Parathyroid adenoma (tissue), 2 donors: Measurements from ENCODE around the gene VPS13D.

ENCODE experiments used
- H2AFZ ChIP-seq: fragments of 300-600 bp; sonication (generic); one replicate; pipeline ENCODE4 v1.7.0; 2017; ENCODE audit warnings: antibody characterized with exemption, mild to moderate bottlenecking
- H3K27ac ChIP-seq: fragments of 300-600 bp; sonication (generic); one replicate; pipeline ENCODE4 v1.7.0; 2017
- H3K27me3 ChIP-seq: fragments of 300-600 bp; sonication (generic); one replicate; pipeline ENCODE4 v1.7.0; 2017; ENCODE audit warnings: low read length; ENCODE audit not compliant: control insufficient read depth, insufficient read depth
- H3K36me3 ChIP-seq: fragments of 300-600 bp; sonication (generic); one replicate; pipeline ENCODE4 v1.7.0; 2017; ENCODE audit warnings: low read length; ENCODE audit not compliant: control insufficient read depth, insufficient read depth
- H3K4me1 ChIP-seq: fragments of 300-600 bp; sonication (generic); one replicate; pipeline ENCODE4 v1.7.0; 2017; ENCODE audit warnings: control low read depth
- H3K4me2 ChIP-seq: fragments of 300-600 bp; sonication (generic); one replicate; pipeline ENCODE4 v1.7.0; 2017; ENCODE audit warnings: low read length
- H3K4me3 ChIP-seq: fragments of 300-600 bp; sonication (generic); one replicate; pipeline ENCODE4 v1.7.0; 2017; ENCODE audit warnings: low read depth, low read length
- H3K79me2 ChIP-seq: fragments of 300-600 bp; sonication (generic); one replicate; pipeline ENCODE4 v1.7.0; 2017; ENCODE audit warnings: control low read depth
- H3K9ac ChIP-seq: fragments of 300-600 bp; sonication (generic); one replicate; pipeline ENCODE4 v1.7.0; 2017; ENCODE audit warnings: mild to moderate bottlenecking
- H3K9me3 ChIP-seq: fragments of 300-600 bp; sonication (generic); one replicate; pipeline ENCODE4 v1.7.0; 2017; ENCODE audit warnings: low read length; ENCODE audit not compliant: control insufficient read depth
- CTCF ChIP-seq: fragments of 300-600 bp; sonication (generic); IDR thresholded peaks from one replicate; pipeline ENCODE4 v1.7.0; 2017; ENCODE audit warnings: antibody characterized with exemption, mild to moderate bottlenecking
- donor health status: primary hyperparathyroidism.

VPS13D gene

GRCh38 chr1:12296016-12296415, 66.2 kb downstream of the VPS13D start:
- H3K9me3 ChIP-seq = no peaks in the 10 kb centered on the region
- no peaks in the 10 kb centered on the region for H3K4me1 ChIP-seq
- H2AFZ ChIP-seq = no peak overlapping the region
- no peaks in the 10 kb centered on the region for H3K79me2 ChIP-seq
- H3K4me3 ChIP-seq = no peak overlapping the region
- H3K36me3 ChIP-seq = no peaks in the 10 kb centered on the region
- H3K9ac ChIP-seq = no peak overlapping the region
- no peak overlapping the region for H3K4me2 ChIP-seq
- H3K27ac ChIP-seq = no peak overlapping the region
- TF ChIP-seq CTCF = no peak
- no peaks in the 10 kb centered on the region for H3K27me3 ChIP-seq

- H3K4me3 ChIP-seq = no peak overlapping the region
- H3K9me3 ChIP-seq = no peaks in the 10 kb centered on the region
- no peaks in the 10 kb centered on the region for H3K79me2 ChIP-seq
- no peaks in the 10 kb centered on the region for H3K27me3 ChIP-seq
- H3K36me3 ChIP-seq = no peaks in the 10 kb centered on the region
- H2AFZ ChIP-seq = no peak overlapping the region
- no peak overlapping the region for H3K4me2 ChIP-seq
- H3K9ac ChIP-seq = no peak overlapping the region
- no peaks in the 10 kb centered on the region for H3K4me1 ChIP-seq
- TF ChIP-seq CTCF = no peak
- no peak overlapping the region for H3K27ac ChIP-seq
Observed at GRCh38 chr1:12296623-12297022, 66.8 kb downstream of the VPS13D start.

GRCh38 chr1:12300706-12301105, 70.9 kb downstream of the VPS13D start:
- Histone ChIP-seq H3K9ac (no peak overlapping the region), H3K4me2 (no peak overlapping the region), H3K27me3 (no peaks in the 10 kb centered on the region), H2AFZ (no peak overlapping the region), H3K4me3 (no peak overlapping the region), H3K4me1 (no peaks in the 10 kb centered on the region), H3K27ac (no peak overlapping the region), H3K36me3 (no peaks in the 10 kb centered on the region), H3K79me2 (no peaks in the 10 kb centered on the region), H3K9me3 (no peaks in the 10 kb centered on the region)
- TF ChIP-seq CTCF = no peak

GRCh38 chr1:12301518-12302237, 71.8 kb downstream of the VPS13D start:
- Histone ChIP-seq H3K27me3 (no peaks in the 10 kb centered on the region), H3K9me3 (no peaks in the 10 kb centered on the region), H3K4me3 (no peak overlapping the region), H3K36me3 (no peaks in the 10 kb centered on the region), H3K9ac (no peak overlapping the region), H3K4me2 (no peak overlapping the region), H3K27ac (no peak overlapping the region), H3K79me2 (no peaks in the 10 kb centered on the region), H2AFZ (no peak overlapping the region), H3K4me1 (no peaks in the 10 kb centered on the region)
- TF ChIP-seq CTCF = no peak

GRCh38 chr1:12302798-12303447, 73.1 kb downstream of the VPS13D start:
- H3K36me3 ChIP-seq = no peaks in the 10 kb centered on the region
- H3K27ac ChIP-seq = no peak overlapping the region

More at GRCh38 chr1:12302798-12303447, 73.1 kb downstream of the VPS13D start:
- Histone ChIP-seq H3K9me3 (no peaks in the 10 kb centered on the region), H3K4me1 (no peaks in the 10 kb centered on the region), H3K27me3 (no peaks in the 10 kb centered on the region), H3K4me3 (no peak overlapping the region), H3K4me2 (no peak overlapping the region), H3K79me2 (no peaks in the 10 kb centered on the region), H3K9ac (no peak overlapping the region), H2AFZ (no peak overlapping the region)
- no peak for TF ChIP-seq CTCF
